B cell (primary cell): ENCODE results near the gene CTNNB1. TPM values are rescaled to one million over a fixed set of nuclear protein-coding genes. Genes with fewer than 3 reads are reported as not detected.

Experiments
- ATAC-seq: fragments of 200-7000 bp; cut with Tn5 transposase; one replicate; pipeline ENCODE4 v1.10.0; 2021; ENCODE audit warnings: low read depth, mild to moderate bottlenecking, moderate number of reproducible peaks, moderate library complexity
- CTCF ChIA-PET: fragments of 350-600 bp; sonication (Branson Sonifier 250); formaldehyde crosslinking; loops from one replicate; lab custom pipeline; 2021; ENCODE audit warnings: antibody characterized with exemption, inconsistent platforms; lab: Charles Lee
- POLR2A ChIA-PET: fragments of 350-600 bp; sonication (Branson Sonifier 250); formaldehyde crosslinking; loops from one replicate; lab custom pipeline; 2021; ENCODE audit warnings: antibody characterized with exemption; lab: Charles Lee
- DNase-seq: peaks from one replicate; pipeline ENCODE4 v3.0.0; 2013
- H2AFZ ChIP-seq: 2 replicates; pipeline ENCODE4 v1.6.1; 2012; ENCODE audit warnings: mild to moderate bottlenecking, low read depth, low read length; ENCODE audit not compliant: insufficient read depth, poor library complexity, severe bottlenecking
- H3K27ac ChIP-seq, 2 donors: 1 replicate in 1 of 2; 2 replicates in 1 of 2; pipeline ENCODE4 v1.5.1; 2012 to 2013; ENCODE audit warnings: low read length in 2 of 2, mild to moderate bottlenecking in 2 of 2, moderate library complexity in 1 of 2
- H3K27me3 ChIP-seq, 4 experiments: fragments of 200-600 bp in 1 of 4; sonication (generic) in 1 of 4; replicated peaks in 1 of 4; 1 replicate in 2 of 4; 2 replicates in 2 of 4; pipeline versions ENCODE4 v1.6.1 to v1.7.0; 2013 to 2016; ENCODE audit warnings: low read length in 3 of 4, mild to moderate bottlenecking in 2 of 4, mixed read lengths in 1 of 4, moderate library complexity in 1 of 4; ENCODE audit not compliant: insufficient read depth in 4 of 4, control insufficient read depth in 3 of 4; ENCODE audit errors: control extremely low read depth in 1 of 4
- H3K36me3 ChIP-seq, 2 experiments: replicated peaks in 1 of 2; 1 replicate in 1 of 2; 2 replicates in 1 of 2; pipeline versions ENCODE4 v1.6.1 to v1.7.1; 2013; ENCODE audit warnings: low read length in 1 of 2; ENCODE audit not compliant: insufficient read depth in 2 of 2, control insufficient read depth in 1 of 2; ENCODE audit errors: control extremely low read depth in 1 of 2, extremely low read depth in 1 of 2
- H3K4me1 ChIP-seq, 2 donors: fragments of 200-600 bp in 1 of 2; sonication (generic) in 1 of 2; 1 replicate in 1 of 2; 2 replicates in 1 of 2; pipeline versions ENCODE4 v1.5.1 to v1.6.1; 2013 to 2017; ENCODE audit warnings: low read length in 2 of 2; ENCODE audit not compliant: control insufficient read depth in 2 of 2, insufficient read depth in 2 of 2
- H3K4me2 ChIP-seq: replicated peaks from 2 replicates; pipeline ENCODE3; 2012; ENCODE audit warnings: mild to moderate bottlenecking, low read depth, low read length; ENCODE audit not compliant: poor library complexity, severe bottlenecking
- H3K4me3 ChIP-seq, 5 experiments: fragments of 200-600 bp in 1 of 5; sonication (generic) in 1 of 5; 1 replicate in 3 of 5; 2 replicates in 2 of 5; pipeline versions ENCODE4 v1.5.1 to v1.7.0; 2011 to 2016; ENCODE audit warnings: low read length in 4 of 5, mild to moderate bottlenecking in 4 of 5, low read depth in 2 of 5, control low read depth in 1 of 5, moderate library complexity in 1 of 5; ENCODE audit not compliant: insufficient read depth in 1 of 5; ENCODE audit errors: control extremely low read depth in 1 of 5, extremely low read depth in 1 of 5
- H3K79me2 ChIP-seq: fragments of 200-600 bp; sonication (generic); one replicate; pipeline ENCODE4 v1.6.0; 2016; ENCODE audit warnings: low read length; ENCODE audit not compliant: control insufficient read depth, insufficient read depth
- H3K9ac ChIP-seq: fragments of 200-600 bp; sonication (generic); 2 replicates; pipeline ENCODE4 v1.6.1; 2017; ENCODE audit warnings: mild to moderate bottlenecking, low read length, moderate library complexity
- H3K9me3 ChIP-seq, 3 donors: one replicate each; pipeline versions ENCODE4 v1.6.1 to v1.7.1; 2013; ENCODE audit warnings: low read length in 2 of 3; ENCODE audit not compliant: control insufficient read depth in 2 of 3, insufficient read depth in 1 of 3; ENCODE audit errors: control extremely low read depth in 1 of 3
- H4K20me1 ChIP-seq: 2 replicates; pipeline ENCODE4 v1.6.0; 2012; ENCODE audit warnings: mild to moderate bottlenecking, low read length; ENCODE audit not compliant: insufficient read depth, control insufficient read depth, poor library complexity, severe bottlenecking
- H3K27ac Mint-ChIP-seq: one replicate; pipeline ENCODE4 v1.8.0; 2021; ENCODE audit warnings: mixed read lengths
- H3K27me3 Mint-ChIP-seq: one replicate; pipeline ENCODE4 v1.8.0; 2021; ENCODE audit warnings: mixed read lengths
- H3K4me1 Mint-ChIP-seq: one replicate; pipeline ENCODE4 v1.8.0; 2021; ENCODE audit warnings: mixed read lengths
- H3K4me3 Mint-ChIP-seq: one replicate; pipeline ENCODE4 v1.8.0; 2021; ENCODE audit warnings: mixed read lengths
- H3K9me3 Mint-ChIP-seq: one replicate; pipeline ENCODE4 v1.8.0; 2022; ENCODE audit warnings: mixed read lengths; ENCODE audit not compliant: insufficient read depth
- CTCF ChIP-seq: fragments of 200-600 bp; IDR thresholded peaks from one replicate; pipeline ENCODE4 v1.8.0; 2022; ENCODE audit warnings: antibody characterized with exemption, mild to moderate bottlenecking
- EZH2 ChIP-seq: IDR thresholded peaks from 2 replicates; pipeline ENCODE4 v1.6.1; 2012; ENCODE audit warnings: borderline replicate concordance, low read depth, mild to moderate bottlenecking, moderate library complexity, low read length; ENCODE audit not compliant: insufficient read depth, poor library complexity, severe bottlenecking
- WGBS: methylation state at CpG from one replicate; pipeline ENCODE4 v1.1.5; 2013; ENCODE audit warnings: missing lambda C conversion rate; ENCODE audit not compliant: insufficient coverage; 5-methylcytosine and 5-hydroxymethylcytosine counted together
- intact Hi-C: fragments of 100-400 bp; cut with micrococcal nuclease; formaldehyde crosslinking; loops from one replicate; pipeline ENCODE4 v1.10.0; 2022
- polyA plus RNA-seq: library from polyadenylated mRNA; depleted of rRNA; stranded (reverse); fragments of >200 nt; gene quantifications from 2 replicates; pipeline ENCODE4 v1.2.3, GENCODE V29; 2012
- total RNA-seq, 2 donors: library from RNA; stranded (reverse); fragments of 120-200 nt in 1 of 2; gene quantifications; 1 replicate in 1 of 2; 2 replicates in 1 of 2; pipeline versions ENCODE4 v1.2.3 to v1.2.4, GENCODE V29; 2013 to 2022

The CTNNB1 gene
- total and polyA plus RNA-seq, 2 donors (not counting 1 experiment from before 2014, with no cell fraction given), result 103 to 178 TPM

- Histone ChIP-seq H2AFZ (no peak overlapping the region), H3K9me3 (no peaks in the 10 kb centered on the region), H3K27me3 (no peaks in the 10 kb centered on the region), H3K27ac (no peak overlapping the region), H3K4me1 (no peaks in the 10 kb centered on the region), H3K4me2 (no peak overlapping the region), H3K9ac (no peak overlapping the region), H4K20me1 (peaks cover 8% of the 10 kb centered on the region), H3K79me2 (no peaks in the 10 kb centered on the region), H3K4me3 (no peak overlapping the region), H3K36me3 (peaks cover 8 to 89% of the 10 kb centered on the region in 2 experiments)
- POLR2A ChIA-PET, result no interaction called here
- ATAC-seq, result no peak
- H3K4me1 Mint-ChIP-seq, result no peaks in the 10 kb centered on the region
- DNase-seq, result no peak
- no peaks in the 10 kb centered on the region for H3K9me3 Mint-ChIP-seq
- no peaks in the 10 kb centered on the region for H3K27me3 Mint-ChIP-seq
- intact Hi-C loops, result no loop called here
- TF ChIP-seq CTCF (no peak), EZH2 (no peak)
- H3K4me3 Mint-ChIP-seq, result no peak overlapping the region
- no peak overlapping the region for H3K27ac Mint-ChIP-seq
- CTCF ChIA-PET, result interaction anchor here (1.1 kb wide), 1 partner anchor 657 kb away, joined by 3 read pairs; no protein-coding TSS in a partner anchor
- 100% methylated on average over 1 of the region's 3 CpGs for WGBS
These were observed 38.6 kb downstream of the CTNNB1 start for GRCh38 chr3:41237907-41238306.

GRCh38 chr3:41239587-41239986 lies 40.3 kb downstream of the CTNNB1 start:
- H3K9ac ChIP-seq, result no peak overlapping the region
- H3K4me2 ChIP-seq, result no peak overlapping the region
- H2AFZ ChIP-seq, result no peak overlapping the region
- no peaks in the 10 kb centered on the region for H3K79me2 ChIP-seq
- no peaks in the 10 kb centered on the region for H3K4me1 ChIP-seq
- ATAC-seq, result no peak
- H4K20me1 ChIP-seq, result no peaks in the 10 kb centered on the region
- no peak for TF ChIP-seq EZH2
- TF ChIP-seq CTCF, result no peak
- no peak for DNase-seq
- H3K27me3 ChIP-seq, result no peaks in the 10 kb centered on the region
- H3K9me3 ChIP-seq, result no peaks in the 10 kb centered on the region
- 88% methylated on average over 1 of the region's 2 CpGs for WGBS
- intact Hi-C loops, result no loop called here
- H3K27ac ChIP-seq, result no peak overlapping the region
- Mint-ChIP-seq H3K27me3 (no peaks in the 10 kb centered on the region), H3K9me3 (no peaks in the 10 kb centered on the region), H3K4me3 (no peak overlapping the region), H3K4me1 (no peaks in the 10 kb centered on the region), H3K27ac (no peak overlapping the region)
- ChIA-PET CTCF (no interaction called here), POLR2A (no interaction called here)
- H3K36me3 ChIP-seq, result peaks cover 3 to 72% of the 10 kb centered on the region in 2 experiments
- no peak overlapping the region for H3K4me3 ChIP-seq
